ENCODE results near the gene PLXNA1.

PLXNA1 gene

DNA sequence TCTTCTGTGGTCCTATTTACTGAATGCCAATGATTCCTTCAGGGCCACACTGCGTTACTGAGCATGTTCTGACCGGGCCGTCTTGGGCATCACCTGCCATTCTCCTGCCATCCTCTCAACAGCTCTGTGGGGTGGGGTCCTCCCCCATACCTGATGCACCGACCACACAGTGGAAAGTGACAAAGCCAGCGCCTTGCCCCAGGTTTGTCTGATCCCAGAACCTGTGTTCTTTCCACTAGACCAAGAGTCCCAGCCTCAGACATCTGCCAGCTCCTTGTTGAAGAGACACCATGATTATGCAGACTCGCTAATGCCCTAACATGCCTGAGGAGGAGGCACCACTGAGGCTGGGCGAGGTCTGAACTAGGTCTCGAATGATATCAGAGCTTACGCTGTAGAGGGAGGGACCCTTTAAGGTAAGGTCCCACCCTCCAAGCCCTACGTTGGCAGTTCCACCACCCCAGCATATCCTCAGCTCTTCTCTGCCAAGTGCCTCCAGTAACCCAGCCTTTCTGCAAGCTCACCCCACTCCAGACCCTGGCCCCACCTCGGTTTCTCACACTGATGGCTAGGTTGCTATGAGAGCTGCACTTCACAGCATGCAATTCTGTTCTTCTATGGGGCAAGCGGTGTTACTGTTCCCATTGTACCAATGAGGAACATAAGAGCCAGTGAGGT lies 29.8 kb upstream of the PLXNA1 start:
- DNase-seq (ENCODE audit: low read depth in 2 of 2): no peak

DNA sequence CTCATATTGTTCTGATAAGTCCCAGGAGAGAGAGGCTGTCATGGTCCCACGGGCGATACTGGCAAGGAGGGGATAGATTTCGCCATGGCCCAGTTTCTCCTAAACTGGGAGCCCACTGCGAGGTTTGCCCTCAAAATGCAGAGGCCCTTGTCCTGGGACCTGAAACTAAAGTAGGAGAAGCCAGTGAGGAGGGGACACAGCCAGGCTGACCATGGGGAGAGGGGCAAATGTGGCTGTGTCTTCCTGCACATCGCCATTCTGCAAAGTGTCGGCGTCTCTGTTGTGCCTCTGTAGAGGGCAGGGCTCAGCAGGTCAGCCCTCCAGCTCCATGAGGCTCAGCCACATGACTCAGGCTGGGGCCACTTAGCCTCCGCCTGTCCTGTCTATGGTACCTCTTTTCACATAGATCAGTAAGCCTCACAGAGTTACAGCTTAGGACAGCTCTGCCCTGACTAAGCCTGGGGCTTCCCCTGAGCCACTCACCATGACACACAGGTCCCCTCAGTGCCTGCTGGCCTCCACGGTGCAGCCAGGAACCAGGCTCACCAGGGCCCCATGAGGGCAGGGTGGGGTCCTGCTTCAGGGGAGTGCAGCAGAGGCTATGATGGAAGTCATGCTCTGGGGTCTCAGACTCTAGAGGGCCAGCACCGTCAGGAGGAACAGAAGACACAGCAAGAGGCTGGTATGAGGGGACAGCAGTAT lies 28.6 kb upstream of the PLXNA1 start:
- DNase-seq (ENCODE audit: low read depth in 2 of 2): no peak

DNA sequence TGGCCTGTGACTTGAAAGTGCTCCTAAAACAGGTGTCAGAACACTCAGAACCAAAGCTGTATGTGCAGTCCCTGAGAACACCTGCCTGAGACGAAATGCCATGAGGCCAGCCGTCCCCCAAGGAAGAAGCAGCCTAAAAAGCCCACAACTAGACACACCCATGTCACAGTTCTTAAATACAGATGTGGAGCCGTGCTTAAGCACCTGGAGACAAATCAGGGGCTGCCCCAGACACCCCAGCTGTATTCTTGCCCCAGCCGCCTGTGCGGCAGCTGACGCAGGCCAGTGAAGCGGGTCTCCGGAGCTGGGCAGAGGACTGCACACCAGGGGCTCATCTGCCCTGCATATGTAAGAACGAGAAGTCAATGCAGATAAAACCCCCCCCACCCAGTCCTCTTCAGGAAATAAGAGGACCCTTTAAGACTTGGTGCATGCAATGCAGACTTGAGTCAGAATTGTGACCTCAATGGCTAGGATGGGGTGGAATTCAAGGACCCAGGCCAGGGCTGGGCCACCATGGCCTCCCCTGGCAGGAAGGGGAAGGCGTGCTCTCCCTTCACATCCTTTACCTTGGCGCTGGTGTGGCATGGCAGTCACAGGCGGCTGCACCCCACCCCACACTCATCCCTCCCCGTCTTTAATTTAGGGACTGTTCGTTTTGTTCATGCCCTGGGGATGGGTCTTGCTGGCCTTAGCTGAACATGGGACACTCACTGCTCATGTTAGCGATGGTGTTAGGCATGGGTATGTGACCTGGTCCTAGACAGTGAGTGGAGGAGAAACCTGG lies 27.7 kb upstream of the PLXNA1 start:
- no peak for DNase-seq (ENCODE audit: low read depth in 2 of 2)

DNA sequence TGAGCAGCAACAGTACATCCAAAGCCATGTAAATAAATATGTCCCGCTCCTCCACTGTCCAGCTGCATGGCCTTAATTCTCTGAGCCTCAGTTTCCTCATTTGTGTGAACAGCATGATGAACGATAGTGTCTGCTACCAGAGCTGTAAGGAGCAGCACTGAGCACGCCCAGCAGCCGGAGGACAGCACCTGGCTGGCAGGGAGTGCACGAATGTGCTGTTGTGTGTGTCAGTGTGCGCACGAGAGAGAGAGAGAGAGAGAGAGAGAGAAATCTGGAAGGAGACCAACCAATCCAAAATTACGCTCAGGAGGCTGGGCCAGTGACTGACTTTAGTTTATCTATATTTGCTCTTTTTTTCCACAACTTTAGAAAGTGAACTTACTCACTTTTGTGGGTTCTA lies 26.6 kb upstream of the PLXNA1 start:
- no peak for DNase-seq (ENCODE audit: low read depth in 2 of 2)

DNA sequence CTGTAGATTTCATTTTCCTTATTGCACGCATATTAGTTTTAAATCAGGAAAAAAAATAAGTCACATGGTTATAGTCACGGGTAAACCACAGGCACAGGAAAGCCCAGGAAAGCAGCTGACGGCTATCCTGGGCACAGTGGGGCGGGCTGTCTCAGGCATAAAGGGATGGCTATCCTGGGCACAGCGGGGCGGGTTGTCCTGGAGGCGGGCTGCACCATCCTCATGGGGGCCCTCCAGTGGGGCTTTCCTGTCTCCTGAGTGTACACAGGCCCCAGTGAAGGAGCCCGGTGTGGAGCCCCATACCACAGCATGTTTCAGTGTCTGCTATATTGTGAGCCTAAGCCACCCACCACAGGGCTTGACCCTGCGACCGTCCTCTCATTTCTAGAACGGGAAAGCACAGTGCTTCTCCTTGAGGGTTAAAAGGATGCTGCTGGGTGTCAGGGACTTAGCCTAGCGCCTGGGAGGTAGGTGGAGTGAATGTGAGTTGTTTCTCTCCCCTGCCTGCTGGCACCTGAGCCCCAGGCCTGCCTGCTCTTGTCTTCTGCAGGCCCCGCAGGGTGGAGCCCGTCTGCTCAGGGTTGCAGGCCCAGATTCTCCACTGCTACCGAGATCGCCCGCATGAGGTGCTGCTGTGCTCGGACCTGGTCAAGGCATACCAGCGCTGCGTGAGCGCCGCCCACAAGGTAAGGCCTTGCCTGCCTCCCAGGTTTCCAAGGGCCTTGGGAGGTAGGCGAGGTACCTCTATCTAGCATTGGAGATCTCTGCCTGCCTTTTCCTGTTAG lies 25.9 kb upstream of the PLXNA1 start:
- no peak for DNase-seq (ENCODE audit: low read depth in 2 of 2)

DNA sequence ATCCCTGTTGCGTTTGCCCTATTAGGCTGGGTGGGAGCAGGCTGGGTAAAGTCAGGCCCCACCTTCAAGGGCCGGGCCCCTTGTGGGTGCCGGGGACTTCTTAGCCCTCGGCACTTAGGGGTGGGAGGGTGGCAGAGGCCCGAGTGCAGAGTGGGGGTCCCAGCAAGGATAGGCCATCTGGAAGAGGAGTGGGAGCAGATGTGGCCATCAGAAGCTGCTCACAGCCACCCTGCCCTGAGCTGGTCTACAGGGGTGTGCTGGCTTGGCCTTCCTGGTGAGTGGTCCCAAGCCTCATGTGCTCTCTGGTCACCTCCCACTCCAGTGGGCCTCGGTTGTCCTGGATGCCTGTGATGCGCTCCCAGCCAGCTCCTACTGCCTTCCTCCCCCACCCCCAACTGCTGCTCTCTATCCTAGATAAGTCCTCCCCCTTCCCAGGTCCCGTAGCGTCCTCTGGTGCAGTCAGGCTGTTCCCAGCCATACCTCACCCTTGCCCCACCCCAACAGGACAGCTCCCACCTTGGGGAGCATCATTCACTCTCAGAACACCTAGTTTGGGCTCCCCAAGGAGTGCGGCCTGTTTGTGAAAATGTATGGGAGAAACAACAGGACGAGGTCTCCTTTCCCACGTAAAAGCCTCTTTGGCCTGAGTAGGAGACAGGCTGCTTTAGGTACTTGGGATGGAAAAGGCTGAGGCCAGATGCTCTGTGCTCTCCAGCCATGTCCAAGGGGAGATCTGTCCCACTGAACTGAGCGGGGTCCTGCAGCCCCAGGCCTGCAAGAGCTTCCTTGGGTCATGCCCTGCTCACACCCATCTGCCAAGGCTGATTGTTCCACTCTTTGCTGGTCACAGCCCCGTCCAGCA lies 24.9 kb upstream of the PLXNA1 start:
- DNase-seq (ENCODE audit: low read depth in 2 of 2): no peak

DNA sequence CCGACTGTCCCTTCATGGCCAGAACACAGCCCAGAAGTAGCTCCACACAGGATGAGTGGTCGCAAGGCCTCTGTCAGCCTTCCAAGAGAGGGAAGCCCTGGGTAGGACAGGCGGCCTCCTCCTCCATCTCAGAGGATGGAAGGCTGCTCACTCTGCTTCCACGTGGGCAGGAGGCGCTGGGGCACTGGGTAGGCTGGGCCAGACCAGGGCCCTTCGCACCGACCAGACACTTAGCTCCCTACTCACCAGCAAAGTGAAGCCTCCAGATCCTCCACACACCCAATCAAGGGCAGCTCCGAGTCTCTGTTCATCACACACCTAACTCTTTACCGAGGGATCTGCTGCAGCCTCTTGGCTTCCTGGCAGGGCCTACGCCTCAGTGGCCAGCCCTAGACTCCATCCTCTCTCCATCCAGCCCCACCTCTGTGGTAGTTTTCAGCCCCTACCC lies 24.3 kb upstream of the PLXNA1 start:
- DNase-seq (ENCODE audit: low read depth in 2 of 2): no peak

DNA sequence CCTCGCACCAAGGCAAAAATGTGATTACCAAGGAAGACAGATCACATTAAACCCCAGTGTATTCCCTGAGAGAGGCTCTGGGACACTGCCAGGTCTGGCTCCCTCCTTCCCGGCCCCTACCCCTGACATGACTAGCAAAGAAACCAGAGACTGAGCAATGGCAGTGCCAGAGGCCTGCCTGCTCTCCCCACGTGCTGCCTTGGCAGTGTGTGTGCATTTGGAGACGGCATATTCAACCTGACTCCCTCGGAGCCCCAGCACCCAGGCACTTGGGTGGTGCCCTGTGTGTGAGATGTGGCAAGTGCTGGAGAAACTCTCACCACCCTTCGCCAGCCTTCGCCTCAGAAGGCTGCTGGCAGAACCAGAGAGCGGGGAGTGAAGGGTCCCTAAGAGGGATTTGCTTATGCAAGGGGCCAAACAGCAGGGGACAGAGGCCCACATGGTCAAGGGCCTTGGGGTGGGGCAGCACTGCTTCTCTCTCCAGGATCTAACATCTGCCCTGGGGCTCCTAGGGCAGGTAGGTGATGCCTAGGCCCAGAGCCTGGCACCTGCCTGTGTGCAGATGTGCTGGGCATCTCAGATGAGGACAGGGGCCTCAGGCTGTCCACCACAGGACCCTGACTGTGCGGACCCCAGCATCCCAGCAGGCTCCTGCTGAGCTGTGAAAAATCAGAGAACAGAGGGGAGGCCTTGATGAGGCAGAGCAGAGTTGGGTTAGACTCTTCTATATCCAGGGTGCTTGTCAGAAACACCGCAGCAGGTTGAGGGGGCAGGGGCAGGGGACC lies 23.6 kb upstream of the PLXNA1 start:
- DNase-seq (ENCODE audit: low read depth in 2 of 2): no peak

DNA sequence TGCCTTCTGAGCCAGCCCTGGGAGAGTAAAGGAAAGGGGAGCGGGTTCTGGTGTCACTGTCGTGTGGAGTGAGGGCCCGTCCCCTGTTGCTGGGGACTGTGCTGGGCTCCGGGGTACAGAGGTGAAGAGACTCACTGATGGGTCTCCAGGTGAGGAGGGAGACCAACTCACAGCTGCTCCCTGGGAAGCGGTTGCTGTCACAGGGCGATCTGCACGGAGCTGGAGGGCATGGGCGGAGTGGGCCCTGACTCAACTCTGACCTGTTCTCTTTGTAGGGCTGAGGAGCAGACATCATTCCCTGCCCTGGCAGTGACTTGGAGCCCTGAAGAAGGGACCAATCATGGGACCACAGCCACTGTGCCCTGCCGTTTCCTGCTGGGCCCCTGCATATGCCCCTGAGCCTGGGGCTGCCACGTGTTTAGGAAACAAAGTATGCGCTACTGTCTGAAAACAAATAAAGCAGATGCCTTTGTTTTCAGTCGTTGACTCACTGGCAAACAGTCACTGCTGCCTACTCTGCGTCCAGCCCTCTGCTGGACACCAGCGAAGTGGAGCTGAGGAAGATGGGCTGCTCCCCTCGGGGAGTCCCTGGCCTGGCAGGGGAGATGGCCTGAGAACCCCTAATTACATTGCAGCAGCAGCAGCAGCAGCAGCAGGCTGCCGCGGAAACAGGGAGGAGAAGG lies 22.9 kb upstream of the PLXNA1 start:
- DNase-seq (ENCODE audit: low read depth in 2 of 2): no peak

DNA sequence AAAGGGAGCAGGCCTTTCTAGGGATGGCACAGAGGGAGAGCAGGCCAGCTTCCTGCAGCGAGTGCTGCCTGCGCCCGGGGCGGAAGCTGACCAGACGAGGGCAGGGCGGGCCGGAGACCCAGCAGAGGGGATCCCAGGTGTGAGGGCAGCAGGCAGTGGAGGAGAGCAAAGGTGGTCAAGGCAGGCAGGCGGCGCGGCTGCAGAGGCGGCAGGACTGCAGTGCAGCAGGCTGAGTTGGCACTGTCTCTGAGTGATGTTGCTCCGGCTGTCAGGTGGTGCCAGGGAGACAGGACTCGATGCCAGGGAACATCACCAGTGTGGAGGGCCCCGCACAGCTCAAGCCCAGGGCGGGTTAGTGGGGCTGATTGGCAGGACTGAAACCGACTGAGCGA lies 22.3 kb upstream of the PLXNA1 start:
- no peak for DNase-seq (ENCODE audit: low read depth in 2 of 2)

DNA sequence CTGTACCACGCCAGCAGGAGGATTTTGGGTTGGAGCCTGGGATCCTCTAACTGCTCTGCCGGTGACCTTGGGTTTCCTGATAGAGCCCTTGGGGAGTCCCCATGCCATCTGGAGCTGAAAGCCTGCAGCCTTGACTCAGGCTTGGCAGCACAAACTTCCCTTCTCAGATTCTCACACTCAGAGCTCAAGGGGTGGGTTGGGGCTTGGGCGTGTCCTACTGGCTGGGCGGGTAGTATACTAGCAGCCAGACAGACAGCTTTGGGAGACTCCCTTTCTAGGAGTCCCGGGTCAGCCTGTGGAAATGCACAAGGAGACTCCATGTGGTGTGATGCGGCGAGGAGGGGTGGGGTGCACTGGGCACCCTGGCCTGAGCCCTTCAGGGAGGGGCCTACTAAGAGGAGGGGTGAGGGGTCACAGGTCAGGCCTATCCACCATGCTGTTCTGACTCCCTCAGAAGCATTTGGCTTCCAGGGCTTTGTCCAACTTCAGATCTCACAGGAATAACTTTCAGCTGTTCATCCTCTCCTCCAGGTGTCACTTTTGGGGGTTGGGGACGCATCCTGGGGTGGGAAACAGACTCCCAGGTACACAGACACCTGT lies 21.6 kb upstream of the PLXNA1 start:
- DNase-seq (ENCODE audit: low read depth in 2 of 2): no peak

DNA sequence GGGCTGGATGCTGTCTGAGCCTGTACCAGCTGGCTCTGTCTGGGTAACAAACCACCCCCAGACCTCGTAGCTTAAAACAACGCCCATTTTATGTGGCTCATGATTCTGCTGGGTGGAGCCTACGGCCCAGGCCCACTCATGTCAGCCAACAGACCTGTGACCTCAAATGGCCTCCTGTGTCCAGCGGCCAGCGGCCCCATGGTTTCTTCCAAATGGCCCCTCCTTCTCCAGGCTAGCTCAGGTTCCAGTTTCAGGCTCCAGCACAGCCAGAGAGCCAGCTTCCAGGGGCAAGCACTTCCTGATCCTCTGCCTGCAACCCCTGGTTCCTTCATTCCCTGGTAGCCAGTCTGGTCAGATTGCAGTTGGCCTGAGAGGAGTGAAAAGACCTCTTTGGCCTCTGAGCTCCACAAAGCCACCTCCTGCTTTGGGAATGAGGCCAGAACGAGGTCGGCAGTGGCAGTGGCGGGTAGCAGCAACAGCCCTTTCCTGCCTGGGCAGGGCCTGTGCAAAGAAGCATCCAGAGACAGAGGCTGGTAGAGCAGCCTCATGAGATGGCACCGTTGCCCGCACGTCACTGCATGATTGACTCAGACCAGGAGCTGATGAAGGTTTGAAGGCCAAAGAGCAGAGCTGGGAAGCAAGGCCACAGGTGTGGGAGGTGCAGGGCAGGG lies 21.0 kb upstream of the PLXNA1 start:
- no peak for DNase-seq (ENCODE audit: low read depth in 2 of 2)

DNA sequence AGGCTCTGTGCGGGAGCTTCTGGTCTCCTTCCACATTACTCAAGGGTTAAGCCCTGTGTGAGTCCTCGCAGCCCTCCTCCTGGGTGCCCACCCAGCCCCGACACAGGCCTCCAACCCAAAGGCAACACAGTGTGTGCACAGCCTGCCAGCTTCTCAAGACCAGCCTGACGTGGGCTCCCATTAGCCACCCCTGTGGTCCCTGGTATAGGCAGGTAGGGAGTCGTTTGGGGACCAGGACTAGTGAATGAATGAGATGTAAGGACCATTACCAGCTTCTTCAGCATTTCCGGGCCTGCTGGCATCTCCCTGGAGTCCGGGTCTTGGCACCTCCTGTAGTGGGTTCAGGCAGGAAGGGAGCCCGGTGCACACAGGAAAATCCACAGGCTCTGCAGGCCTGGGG lies 20.2 kb upstream of the PLXNA1 start:
- DNase-seq (ENCODE audit: low read depth in 2 of 2): no peak

DNA sequence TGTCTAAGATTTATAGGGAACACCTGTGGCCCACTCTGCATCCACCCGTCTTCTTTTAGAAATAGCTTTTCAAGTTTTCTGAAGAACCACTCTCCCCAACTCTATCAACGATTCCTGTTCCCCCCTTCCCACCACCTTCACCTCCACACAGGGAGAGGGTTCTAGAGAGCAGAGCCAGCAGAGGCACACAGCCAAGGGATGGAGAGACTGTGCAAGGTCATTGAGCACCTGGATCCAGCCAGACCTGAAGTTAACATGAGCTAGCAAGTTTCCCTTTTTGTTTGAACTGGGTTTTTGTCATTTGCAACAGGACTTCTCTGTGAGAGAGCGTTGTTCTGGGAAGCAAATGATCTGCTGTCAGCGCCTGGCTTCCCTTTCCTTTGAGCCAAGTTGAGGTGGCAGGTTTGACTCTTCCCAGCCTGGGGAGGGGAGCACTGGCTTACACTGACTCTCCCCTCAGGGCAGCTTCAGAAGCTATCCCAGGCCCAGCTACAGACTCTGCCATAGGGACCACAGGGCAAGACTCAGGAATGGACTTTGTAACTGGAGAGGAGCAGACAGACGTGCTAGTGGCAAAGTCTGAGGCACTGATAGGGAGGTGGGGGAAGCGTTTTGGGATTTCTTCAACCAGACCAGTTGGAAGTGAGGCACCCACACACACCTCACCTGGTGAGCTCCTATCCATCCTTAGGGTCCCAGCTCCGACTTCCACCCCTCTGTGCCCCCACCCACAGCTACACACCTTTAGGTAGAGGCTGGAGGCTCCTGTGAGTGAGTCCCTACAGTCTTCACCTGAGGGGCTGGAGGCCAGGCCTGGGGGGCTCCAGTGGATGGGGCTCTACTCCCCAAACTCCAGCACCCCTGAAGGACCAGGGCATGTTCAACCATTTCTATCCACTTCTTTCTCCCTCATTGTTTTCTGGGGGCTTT lies 19.4 kb upstream of the PLXNA1 start:
- no peak for DNase-seq (ENCODE audit: low read depth in 2 of 2)

DNA sequence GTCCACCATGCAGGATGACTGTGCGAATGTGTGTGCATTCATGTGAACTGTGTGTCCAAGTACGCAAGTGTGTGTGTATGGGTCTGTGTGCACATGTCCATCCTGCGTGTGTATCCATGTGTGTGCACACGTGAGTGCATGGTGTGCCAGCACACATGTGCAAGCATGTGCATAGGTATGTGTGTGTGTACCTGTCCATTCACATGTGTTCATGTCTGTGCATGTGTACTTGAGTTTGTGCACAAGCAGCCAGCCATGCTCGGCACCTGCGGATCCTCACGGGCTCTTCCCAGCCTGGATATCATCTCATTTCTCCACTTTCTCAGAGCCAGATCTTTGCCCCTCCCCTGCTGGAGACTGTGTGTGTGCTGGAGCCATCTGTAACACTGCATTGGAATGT lies 18.7 kb upstream of the PLXNA1 start:
- no peak for DNase-seq (ENCODE audit: low read depth in 2 of 2)

DNA sequence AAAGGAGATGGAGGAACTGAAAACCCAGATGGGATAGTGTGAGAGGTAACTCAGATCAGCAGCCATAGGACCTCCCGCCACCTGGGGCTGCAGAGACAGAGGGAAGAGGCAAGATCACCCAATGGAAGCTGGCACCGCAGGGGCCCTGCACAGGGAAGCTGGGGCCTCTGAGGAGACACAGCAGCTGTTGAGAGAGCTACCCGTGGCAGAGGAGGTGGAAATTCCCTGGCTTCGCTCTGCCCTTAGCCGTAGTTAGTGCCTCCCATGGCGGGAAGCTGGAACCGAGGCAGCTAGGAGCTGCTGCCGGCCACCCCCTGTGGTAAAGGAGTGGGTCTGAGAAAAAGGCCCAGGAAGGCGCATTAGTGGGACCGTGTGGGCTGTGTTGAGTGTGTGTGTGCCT lies 18.0 kb upstream of the PLXNA1 start:
- no peak for DNase-seq (ENCODE audit: low read depth in 2 of 2)

DNA sequence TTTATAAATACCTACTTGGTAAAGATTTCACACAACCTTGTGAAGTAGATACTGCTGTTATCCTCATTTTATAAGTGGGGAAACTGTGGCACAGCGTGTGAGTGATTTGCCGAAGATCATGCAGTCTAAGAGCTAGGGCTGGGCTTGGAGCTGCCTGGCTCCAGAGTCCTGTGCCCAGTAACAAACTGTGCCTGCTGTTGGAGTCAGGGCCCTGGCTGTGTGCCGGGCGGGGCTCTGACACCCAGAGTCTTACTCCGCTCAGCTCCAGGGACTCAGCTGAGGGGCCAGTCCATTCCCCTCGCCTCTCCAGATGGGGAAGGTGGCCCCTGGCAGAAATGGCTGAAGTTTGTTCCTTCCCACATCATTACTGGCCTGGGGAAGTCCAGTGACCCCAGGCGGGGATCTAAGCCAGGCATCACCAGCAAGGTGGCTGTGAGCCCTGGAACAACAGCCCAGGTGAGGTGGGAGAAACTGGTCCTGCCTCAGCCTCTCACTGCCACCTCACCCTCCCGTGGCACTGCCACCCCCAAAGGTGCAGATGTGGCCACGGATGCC lies 17.3 kb upstream of the PLXNA1 start:
- no peak for DNase-seq (ENCODE audit: low read depth in 2 of 2)
